ENCODE results near the gene KCNK17. TPM values are rescaled to one million over a fixed set of nuclear protein-coding genes. Genes with fewer than 3 reads are reported as not detected.

Gene KCNK17
- total and polyA plus RNA-seq, 2 of the 8 experiments (the other 6 are each of a cell fraction or from before 2014, with no cell fraction given): 2.9 to 3.4 TPM

- TF ChIP-seq USF2 (IDR thresholded peaks at IDR 0.05; ENCODE audit: low read length) (no peak), RFX5 (IDR thresholded peaks at IDR 0.05; ENCODE audit: borderline replicate concordance, low read depth, low read length) (no peak), CHD1 (IDR thresholded peaks at IDR 0.05; ENCODE audit: low read depth, low read length) (no peak), RAD21 (IDR thresholded peaks at IDR 0.05 in 1 of 2, conservative IDR thresholded peaks at IDR 0.05 in 1 of 2; ENCODE audit: low read depth in 2 of 2, low read length in 2 of 2) (no peak), ZNF274 (IDR thresholded peaks at IDR 0.05; ENCODE audit: borderline replicate concordance, extremely low read depth, low read length) (no peak), RNF2 (IDR thresholded peaks at IDR 0.05; ENCODE audit: borderline replicate concordance, low read depth, low read length, missing control alignments, poor library complexity, severe bottlenecking) (no peak), TCF12 (IDR thresholded peaks at IDR 0.05; ENCODE audit: low read depth, low read length) (no peak)
Measured at GRCh38 chr6:39296745-39297640, 17.2 kb downstream of the KCNK17 start (continued).

Data from H1 (cell line).